G401 (cell line): ENCODE data around the gene PPEF1. TPM values are rescaled to one million over a fixed set of nuclear protein-coding genes. Genes with fewer than 3 reads are reported as not detected.
"Not testable (repeated sequence)": the region's sequence is repeated elsewhere in the genome, so short reads cannot be mapped to it uniquely, and the experiment has no call there.

Experiments
- DNase-seq: peaks from one replicate; pipeline ENCODE4 v3.0.0-alpha.2; 2015; ENCODE audit warnings: low spot score
- in situ Hi-C: cut with HindIII; loops from 2 replicates; pipeline ENCODE4 v1.10.0; 2016; ENCODE audit warnings: low sequenced_read_pairs, mixed read lengths
- total RNA-seq: library from RNA; depleted of rRNA; stranded (reverse); fragments of >200 nt; shearing (Covaris generic); gene quantifications from 2 replicates; pipeline ENCODE4 v1.2.3, GENCODE V29; 2014

The PPEF1 gene
- total RNA-seq, 1 experiment from 2014 or later = not detected

DNA sequence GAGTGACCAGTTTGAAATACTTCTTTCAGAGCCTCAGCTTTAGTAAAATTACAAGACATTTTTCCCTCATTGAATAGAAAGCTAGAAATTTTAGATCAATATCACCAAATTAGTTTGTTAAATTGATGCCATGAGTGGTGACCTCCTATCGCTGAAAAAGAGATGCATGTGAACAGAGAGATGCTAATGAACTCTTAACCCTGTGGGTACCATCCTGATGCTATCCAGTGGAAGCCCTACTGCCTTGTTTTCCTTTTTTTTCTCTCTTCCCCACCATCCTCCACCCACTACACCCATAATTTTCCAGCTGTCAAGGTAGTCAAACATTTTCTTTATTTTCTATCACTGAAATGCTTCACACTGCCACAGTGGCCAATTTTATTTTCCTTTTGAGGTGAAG lies 61.9 kb downstream of the PPEF1 start:
- in situ Hi-C loops = no loop called here

DNA sequence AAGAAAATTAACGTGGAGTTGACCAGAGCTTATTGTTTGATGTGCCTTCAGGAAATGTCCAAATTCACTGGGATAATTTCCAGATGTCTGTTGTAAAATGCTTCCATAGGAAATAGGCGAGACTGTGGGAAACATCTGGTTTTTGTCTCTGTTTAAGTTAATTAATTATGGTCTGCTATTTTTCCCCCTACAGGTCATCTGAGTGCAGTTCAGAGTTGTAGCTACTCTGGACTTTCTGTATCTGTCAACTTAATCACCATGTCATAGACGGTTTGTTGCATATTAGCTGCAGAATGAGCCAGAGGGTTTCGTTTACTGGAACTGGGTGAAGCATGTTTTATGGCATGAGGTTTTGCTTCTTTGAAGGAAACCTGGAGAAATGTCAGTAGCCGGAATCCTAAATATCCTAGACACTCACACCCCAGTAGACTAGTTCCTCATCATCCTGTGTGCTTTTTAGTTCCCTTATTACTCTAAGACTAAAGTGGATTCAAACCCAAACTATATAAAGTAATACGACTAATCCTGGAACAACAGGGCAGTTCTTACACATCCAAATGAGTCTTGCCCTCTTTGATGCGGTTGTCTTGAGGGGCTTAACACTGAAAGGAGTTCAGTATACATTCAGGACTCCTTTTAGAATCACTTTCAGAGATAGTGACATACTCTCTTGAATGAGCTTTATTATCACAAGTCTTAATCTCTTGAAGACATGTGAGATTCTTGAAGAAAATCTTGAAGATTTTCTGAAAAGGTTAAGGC lies 62.5 kb downstream of the PPEF1 start:
- DNase-seq = no peak
- in situ Hi-C loops = no loop called here

More for the DNA sequence above, 61.9 kb downstream of the PPEF1 start:
- no peak for DNase-seq

- DNase-seq = no peak
- in situ Hi-C loops = no loop called here
Measured at GRCh38 chrX:18789916-18790315, 82.5 kb downstream of the PPEF1 start.

GRCh38 chrX:18792828-18793227 lies 85.4 kb downstream of the PPEF1 start:
- no peak for DNase-seq
- in situ Hi-C loops = no loop called here

DNA sequence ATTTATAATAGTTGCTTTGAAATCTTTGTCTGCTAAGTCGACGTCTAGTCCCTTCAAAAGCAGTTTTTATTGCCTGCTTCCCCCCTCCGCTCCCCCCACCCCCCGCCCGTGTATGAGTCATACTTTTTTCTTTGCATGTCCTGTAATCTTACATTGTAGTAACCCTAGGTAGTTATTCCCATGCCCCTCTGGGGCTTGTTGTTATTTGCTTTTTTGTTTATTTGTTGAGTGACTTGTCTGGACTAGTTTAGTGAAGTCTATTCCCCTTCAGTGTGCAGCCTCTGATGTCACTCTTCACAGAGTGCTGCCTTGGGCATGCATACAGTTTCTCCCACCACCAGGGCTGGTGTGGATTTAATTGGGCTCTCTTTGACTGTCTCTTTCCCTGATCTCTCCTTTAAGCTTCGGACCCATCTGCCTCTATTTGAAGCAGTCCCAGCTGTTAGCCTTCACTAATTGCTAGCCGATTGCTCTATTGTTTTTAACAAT lies 86.2 kb downstream of the PPEF1 start:
- in situ Hi-C loops = no loop called here
- DNase-seq = no peak

DNA sequence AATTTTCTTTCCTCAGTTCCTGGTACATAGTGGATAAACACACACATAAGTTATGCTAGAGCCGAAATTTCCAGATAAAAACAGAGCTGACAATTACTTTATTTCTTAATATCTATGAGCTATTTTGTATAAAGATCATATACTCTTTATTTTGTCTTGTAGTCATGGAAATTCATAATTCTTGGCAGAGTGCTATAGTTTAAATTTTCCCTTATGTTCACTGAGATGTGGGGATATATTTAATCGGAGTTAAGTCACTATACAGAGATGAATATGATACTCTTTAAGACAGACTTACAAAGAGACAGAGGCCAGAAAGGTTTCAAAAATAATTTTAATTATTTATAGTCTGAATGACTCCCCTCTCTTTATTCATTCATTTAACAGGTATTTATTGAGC lies 89.7 kb downstream of the PPEF1 start:
- DNase-seq = no peak
- in situ Hi-C loops = no loop called here

- in situ Hi-C loops = no loop called here
Measured at GRCh38 chrX:18799911-18800310, 92.5 kb downstream of the PPEF1 start.

GRCh38 chrX:18809641-18810040 lies 102.2 kb downstream of the PPEF1 start:
- no peak for DNase-seq
- in situ Hi-C loops = no loop called here

More at GRCh38 chrX:18799911-18800310, 92.5 kb downstream of the PPEF1 start:
- DNase-seq = no peak

GRCh38 chrX:18810416-18810815 lies 103.0 kb downstream of the PPEF1 start:
- no peak for DNase-seq
- in situ Hi-C loops = no loop called here

- in situ Hi-C loops = no loop called here
Measured at GRCh38 chrX:18825375-18825774, 117.9 kb downstream of the PPEF1 start.

DNA sequence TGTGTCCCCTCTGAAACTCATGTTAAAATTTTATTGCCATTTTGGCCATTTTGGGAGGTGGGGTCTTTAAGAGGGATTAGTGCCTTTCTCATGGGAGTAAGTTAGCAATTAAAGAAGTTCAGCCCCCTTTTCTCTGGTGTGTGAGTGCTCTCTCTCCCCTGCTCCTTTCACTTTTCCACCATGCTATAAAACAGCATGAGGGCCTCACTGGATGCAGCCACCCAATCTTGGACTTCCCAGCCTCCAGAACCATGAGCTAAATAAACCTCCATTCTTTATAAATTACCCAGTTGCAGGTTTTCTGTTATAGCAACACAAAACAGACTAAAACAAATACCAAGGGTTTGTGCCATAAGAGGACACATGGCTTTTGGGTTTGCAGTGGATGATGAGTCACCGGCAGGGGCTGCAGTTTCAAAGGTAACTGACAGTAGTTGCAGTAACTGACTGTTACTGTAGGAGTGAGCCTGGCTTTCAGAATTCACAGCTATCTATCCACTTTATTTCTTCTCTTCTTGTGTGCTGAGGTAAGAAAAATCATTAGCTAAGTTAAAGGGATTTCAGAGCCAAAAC lies 121.5 kb downstream of the PPEF1 start:
- DNase-seq = no peak
- in situ Hi-C loops = no loop called here

More at GRCh38 chrX:18825375-18825774, 117.9 kb downstream of the PPEF1 start:
- DNase-seq = no peak

GRCh38 chrX:18833071-18833731 lies 125.8 kb downstream of the PPEF1 start:
- in situ Hi-C loops = no loop called here
- peak; percentile 60 for DNase-seq

DNA sequence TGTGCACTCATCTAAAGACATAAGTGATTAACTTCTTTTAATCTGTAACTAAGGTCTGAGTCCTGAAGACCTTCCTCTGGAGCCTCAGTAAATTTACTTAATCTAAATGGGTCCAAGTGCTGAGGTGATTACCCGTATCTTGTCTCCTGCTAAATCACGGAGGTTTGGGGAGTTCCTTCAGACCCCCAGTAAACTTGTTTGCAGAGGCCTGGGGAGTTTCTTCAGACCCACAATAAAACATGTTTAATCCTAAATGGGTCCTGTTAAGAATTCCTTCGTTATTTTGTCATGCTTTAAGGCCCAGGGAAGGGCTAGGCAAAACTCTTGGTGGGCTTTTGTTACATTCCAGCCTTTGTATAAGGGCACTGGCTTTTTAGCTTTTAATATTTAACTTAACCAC lies 140.5 kb downstream of the PPEF1 start:
- DNase-seq, in situ Hi-C loops: not testable (repeated sequence)

- in situ Hi-C loops = no loop called here
- no peak for DNase-seq
Measured at GRCh38 chrX:18855919-18856644, 148.6 kb downstream of the PPEF1 start.

DNA sequence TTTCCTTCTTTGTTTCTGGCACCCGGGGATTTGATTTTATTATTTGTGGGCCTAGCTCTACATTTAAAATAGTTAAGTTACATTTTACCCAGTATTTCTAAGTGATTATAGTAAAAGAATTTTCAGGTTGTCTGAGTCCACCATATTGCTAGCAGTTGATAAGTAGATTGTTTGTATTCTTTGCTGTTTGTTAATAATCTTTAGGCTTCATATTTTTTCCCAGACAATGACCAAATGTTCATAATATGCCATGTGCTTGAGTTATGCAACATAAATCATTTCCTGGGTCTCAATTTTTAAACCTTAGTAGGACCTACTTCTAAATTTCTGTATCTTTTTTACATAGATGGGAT lies 149.2 kb downstream of the PPEF1 start:
- DNase-seq = no peak
- in situ Hi-C loops = no loop called here

DNA sequence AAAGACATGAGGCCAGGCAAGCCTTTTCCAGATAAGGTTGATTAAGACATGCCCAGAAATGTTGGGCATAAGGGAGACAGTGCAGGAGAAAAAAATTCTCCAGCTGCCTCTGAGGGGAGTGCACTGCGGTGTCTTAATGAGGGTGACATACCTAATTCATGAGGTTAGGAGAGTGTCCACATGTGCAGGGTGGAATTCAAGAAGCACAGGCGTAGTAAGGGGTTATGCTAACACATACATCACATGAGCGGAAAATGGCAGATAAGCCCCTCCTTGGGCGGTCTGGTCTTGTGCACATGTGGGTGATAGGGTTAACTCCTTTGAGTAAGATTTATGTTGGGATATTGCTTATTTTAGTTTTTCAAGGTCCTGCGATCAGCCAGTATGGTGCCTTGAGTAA lies 154.1 kb downstream of the PPEF1 start:
- DNase-seq = no peak
- in situ Hi-C loops = no loop called here

DNA sequence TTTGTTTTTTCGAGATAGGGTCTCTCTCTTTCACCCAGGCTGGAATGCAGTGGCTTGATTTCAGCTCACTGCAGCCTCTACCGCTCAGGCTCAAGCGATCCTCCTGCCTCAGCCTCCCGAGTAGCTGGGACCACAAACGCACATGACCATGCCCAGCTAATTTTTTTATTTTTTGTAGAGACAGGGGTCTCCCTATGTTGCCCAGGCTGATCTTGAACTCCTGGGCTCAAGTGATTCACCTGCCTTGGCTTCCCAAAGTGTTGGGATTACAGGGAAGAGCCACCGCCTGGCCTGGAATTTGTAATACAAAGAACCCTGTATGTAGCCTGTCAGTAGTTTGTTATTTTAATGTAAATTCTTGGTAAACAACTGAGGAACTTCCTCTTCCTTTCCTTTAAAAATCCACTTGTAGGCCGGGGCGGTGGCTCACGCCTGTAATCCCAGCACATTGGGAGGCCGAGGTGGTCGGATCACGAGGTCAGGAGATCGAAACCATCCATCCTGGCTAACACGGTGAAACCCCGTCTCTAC lies 157.0 kb downstream of the PPEF1 start:
- in situ Hi-C loops = no loop called here
- DNase-seq = no peak

DNA sequence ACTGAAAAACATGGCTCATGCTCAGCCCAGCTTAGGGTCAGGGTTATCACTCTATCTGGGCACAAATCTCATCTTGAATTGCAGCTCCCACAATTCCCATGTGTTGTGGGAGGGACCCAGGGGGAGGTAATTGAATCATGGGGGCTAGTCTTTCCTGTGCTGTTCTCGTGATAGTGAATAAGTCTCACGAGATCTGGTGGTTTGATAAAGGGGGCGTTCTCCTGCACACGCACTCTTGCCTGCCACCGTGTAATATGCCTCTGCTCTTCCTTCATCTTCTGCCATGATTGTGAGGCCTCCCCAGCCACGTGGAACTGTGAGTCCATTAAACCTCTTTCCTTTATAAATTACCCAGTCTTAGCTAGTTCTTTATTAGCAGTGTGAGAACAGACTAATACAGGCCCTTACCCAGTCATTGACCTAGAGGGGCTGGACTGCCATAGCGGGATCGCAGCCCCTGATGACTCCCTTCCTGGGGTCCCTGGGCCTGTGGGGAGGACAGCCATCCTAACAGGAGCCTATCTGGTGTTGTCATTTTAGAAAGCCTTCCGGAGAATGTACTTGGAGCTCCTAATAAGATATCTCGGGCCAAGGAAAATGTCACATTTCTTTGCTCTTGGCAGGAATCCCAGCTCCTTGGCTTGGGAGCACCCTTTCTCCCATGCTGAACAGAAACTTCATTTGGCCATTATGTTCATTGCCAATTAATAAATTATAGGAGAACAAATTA lies 163.9 kb downstream of the PPEF1 start:
- DNase-seq = peak; percentile 22
- in situ Hi-C loops = no loop called here

DNA sequence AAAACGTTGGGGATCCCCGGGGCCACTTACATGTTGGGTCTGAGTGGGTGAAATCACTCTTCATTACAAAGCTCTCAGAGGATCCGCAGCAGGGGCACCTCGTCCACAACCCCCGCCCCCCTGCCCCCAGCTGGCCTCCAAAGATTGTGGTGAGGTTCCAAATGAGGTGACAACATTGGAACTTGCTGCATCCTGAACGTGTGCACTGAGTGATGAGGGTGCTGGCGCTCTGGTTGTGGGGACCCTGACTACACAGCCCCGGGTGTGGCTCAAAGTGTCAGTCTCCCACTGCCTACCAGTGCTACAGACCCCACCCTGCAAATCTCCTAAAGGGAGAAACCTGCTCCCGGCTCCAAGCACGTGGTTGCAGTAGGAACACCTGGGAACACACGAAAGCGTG lies 164.5 kb downstream of the PPEF1 start:
- no peak for DNase-seq
- in situ Hi-C loops = no loop called here
